Activated CD8-positive, alpha-beta memory T cell treated with anti-CD3 and anti-CD28 coated beads, Interleukin-2, amount 50 U/mL, for 1 hour (primary cell): ENCODE data around the gene MED13L.

Experiments
- DNase-seq: peaks from one replicate; pipeline ENCODE4 v3.0.0-alpha.2; 2020; ENCODE audit errors: extremely low read depth

MED13L gene

GRCh38 chr12:116130431-116130830, 147.1 kb downstream of the MED13L start:
- no peak for DNase-seq

- no peak for DNase-seq
Measured at GRCh38 chr12:116128779-116129178, 148.7 kb downstream of the MED13L start.

GRCh38 chr12:116127859-116128258, 149.6 kb downstream of the MED13L start:
- no peak for DNase-seq

GRCh38 chr12:116126610-116127009, 150.9 kb downstream of the MED13L start:
- no peak for DNase-seq

GRCh38 chr12:116125956-116126566, 151.4 kb downstream of the MED13L start:
- no peak for DNase-seq

GRCh38 chr12:116125084-116125483, 152.4 kb downstream of the MED13L start:
- no peak for DNase-seq

GRCh38 chr12:116123451-116124258, 153.8 kb downstream of the MED13L start:
- DNase-seq = no peak

- DNase-seq = no peak
Measured at GRCh38 chr12:116122628-116123027, 154.9 kb downstream of the MED13L start.

GRCh38 chr12:116121453-116121871, 156.0 kb downstream of the MED13L start:
- no peak for DNase-seq

GRCh38 chr12:116116650-116117424, 160.7 kb downstream of the MED13L start:
- no peak for DNase-seq

GRCh38 chr12:116113398-116114130, 163.9 kb downstream of the MED13L start:
- DNase-seq = no peak

GRCh38 chr12:116106870-116107269, 170.6 kb downstream of the MED13L start:
- no peak for DNase-seq

GRCh38 chr12:116104167-116104767, 173.2 kb downstream of the MED13L start:
- DNase-seq = no peak

- DNase-seq = no peak
Measured at GRCh38 chr12:116101991-116102390, 175.5 kb downstream of the MED13L start.

GRCh38 chr12:116099652-116100432, 177.7 kb downstream of the MED13L start:
- DNase-seq = no peak

GRCh38 chr12:116096874-116097273, 180.6 kb downstream of the MED13L start:
- no peak for DNase-seq

GRCh38 chr12:116094475-116094874, 183.0 kb downstream of the MED13L start:
- no peak for DNase-seq

GRCh38 chr12:116093915-116094314, 183.6 kb downstream of the MED13L start:
- DNase-seq = no peak

- no peak for DNase-seq
Measured at GRCh38 chr12:116092776-116093175, 184.7 kb downstream of the MED13L start.

- no peak for DNase-seq
Measured at GRCh38 chr12:116092162-116092561, 185.3 kb downstream of the MED13L start.

- DNase-seq = no peak
Measured at GRCh38 chr12:116091579-116091978, 185.9 kb downstream of the MED13L start.
